H54 (cell line): ENCODE results near the gene PPP1R10.

Experiments used
- DNase-seq: peaks from one replicate; pipeline ENCODE4 v3.0.0; 2011; ENCODE audit warnings: low spot score, mixed read lengths; ENCODE audit not compliant: insufficient read length
- FAIRE-seq: peaks from 3 replicates; lab custom pipeline; 2011; peaks lifted over from hg19 to GRCh38; lab: Jason Lieb, UNC
- POLR2A ChIP-seq: IDR thresholded peaks from 2 replicates; pipeline ENCODE4 v1.6.1; 2011; ENCODE audit warnings: low read depth, mild to moderate bottlenecking, low read length

Gene PPP1R10

GRCh38 chr6:30599625-30600324 lies 17.3 kb downstream of the PPP1R10 start:
- FAIRE-seq (no peak), DNase-seq (no peak)
- no peak for TF ChIP-seq POLR2A

DNA sequence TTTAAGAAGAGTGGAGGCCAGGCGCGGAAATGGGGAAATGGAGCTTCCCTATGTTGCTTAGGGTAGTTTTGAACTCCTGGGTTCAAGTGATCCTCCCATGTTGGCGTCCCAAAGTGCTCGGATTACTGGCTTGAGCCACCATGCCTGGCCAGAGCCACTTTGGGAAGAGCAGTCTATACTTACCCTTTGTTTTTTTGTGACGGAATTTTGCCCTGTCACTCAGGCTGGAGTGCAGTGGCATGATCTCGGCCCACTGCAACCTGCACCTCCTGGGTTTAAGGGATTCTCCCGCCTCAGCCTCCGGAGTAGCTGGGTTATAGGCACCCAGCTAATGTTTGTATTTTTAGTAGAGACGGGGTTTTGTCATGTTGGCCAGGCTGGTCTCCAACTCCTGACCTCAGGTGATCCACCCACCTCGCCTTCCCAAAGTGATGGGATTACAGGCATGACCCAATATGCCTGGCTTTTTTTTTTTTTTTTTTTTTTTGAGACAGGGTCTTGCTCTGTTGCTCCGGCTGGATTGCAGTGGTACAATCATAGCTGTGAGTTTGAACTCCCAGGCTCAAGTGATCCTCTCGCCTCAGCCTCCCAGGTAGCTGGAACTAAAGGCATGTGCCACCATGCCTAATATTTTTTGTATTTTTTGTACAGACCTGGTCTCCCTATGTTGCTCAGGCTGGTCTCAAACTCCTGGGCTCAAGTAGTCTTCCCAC lies 18.0 kb downstream of the PPP1R10 start:
- FAIRE-seq (no peak), DNase-seq (no peak)
- no peak for TF ChIP-seq POLR2A

GRCh38 chr6:30597315-30598144 lies 19.5 kb downstream of the PPP1R10 start:
- FAIRE-seq (peak; percentile 27), DNase-seq (peak; percentile 69)

GRCh38 chr6:30592287-30592686 lies 24.8 kb downstream of the PPP1R10 start:
- FAIRE-seq (no peak), DNase-seq (no peak)
- no peak for TF ChIP-seq POLR2A

- TF ChIP-seq POLR2A: no peak
- DNase-seq (no peak), FAIRE-seq (no peak)
These were observed 26.0 kb downstream of the PPP1R10 start for GRCh38 chr6:30591008-30591407.

DNA sequence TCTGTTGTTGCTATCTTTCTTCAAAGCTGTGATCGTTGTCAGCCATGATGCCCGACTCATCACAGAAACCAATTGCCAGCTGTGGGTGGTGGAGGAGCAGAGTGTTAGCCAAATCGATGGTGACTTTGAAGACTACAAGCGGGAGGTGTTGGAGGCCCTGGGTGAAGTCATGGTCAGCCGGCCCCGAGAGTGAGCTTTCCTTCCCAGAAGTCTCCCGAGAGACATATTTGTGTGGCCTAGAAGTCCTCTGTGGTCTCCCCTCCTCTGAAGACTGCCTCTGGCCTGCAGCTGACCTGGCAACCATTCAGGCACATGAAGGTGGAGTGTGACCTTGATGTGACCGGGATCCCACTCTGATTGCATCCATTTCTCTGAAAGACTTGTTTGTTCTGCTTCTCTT lies 26.5 kb downstream of the PPP1R10 start:
- TF ChIP-seq POLR2A: no peak
- FAIRE-seq: no peak
- DNase-seq: no peak

GRCh38 chr6:30589754-30590358 lies 27.2 kb downstream of the PPP1R10 start:
- FAIRE-seq: no peak
- TF ChIP-seq POLR2A: no peak
- DNase-seq: no peak

DNA sequence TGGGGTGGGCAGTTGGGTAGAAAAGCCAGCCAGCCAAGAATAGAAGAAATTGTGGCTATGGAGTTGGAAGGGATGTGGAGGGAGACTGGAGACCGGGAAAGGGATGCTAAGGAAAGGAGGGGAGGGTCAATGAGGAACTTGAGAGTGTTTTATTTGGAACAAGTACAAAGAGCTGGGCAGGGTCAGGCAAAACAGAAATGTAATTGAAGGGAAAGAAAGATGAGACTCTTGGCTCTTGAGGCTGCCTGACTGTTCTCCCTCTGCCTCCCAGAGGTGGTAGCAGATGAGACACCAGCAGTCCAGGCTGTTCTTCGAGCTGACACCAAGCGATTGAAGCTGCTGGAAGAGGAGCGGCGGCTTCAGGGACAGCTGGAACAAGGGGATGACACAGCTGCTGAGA lies 33.1 kb downstream of the PPP1R10 start:
- DNase-seq (no peak), FAIRE-seq (no peak)
- TF ChIP-seq POLR2A: no peak

DNA sequence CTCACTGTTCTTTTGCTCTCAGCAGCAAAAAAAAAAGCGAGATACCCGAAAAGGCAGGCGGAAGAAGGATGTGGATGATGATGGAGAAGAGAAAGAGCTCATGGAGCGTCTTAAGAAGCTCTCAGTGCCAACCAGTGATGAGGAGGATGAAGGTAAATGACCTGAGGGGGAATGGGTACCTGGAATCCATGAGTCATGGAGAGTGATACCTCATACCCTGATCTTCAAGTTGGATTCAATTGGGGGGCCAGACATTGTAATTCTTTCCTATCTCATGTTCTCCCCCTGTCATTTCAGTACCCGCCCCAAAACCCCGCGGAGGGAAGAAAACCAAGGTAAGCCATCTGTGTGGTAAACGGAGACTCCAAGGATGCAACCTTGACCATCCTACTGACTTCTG lies 39.0 kb downstream of the PPP1R10 start:
- TF ChIP-seq POLR2A: no peak
- no peak for DNase-seq
- FAIRE-seq: no peak

- FAIRE-seq (no peak), DNase-seq (no peak)
- no peak for TF ChIP-seq POLR2A
These were observed 43.9 kb downstream of the PPP1R10 start for GRCh38 chr6:30573113-30573512.

- DNase-seq: no peak
- TF ChIP-seq POLR2A: no peak
- no peak for FAIRE-seq
These were observed 44.9 kb downstream of the PPP1R10 start for GRCh38 chr6:30572148-30572547.

- no peak for DNase-seq
- FAIRE-seq: no peak
- no peak for TF ChIP-seq POLR2A
These were observed 45.3 kb downstream of the PPP1R10 start for GRCh38 chr6:30571762-30572082.

DNA sequence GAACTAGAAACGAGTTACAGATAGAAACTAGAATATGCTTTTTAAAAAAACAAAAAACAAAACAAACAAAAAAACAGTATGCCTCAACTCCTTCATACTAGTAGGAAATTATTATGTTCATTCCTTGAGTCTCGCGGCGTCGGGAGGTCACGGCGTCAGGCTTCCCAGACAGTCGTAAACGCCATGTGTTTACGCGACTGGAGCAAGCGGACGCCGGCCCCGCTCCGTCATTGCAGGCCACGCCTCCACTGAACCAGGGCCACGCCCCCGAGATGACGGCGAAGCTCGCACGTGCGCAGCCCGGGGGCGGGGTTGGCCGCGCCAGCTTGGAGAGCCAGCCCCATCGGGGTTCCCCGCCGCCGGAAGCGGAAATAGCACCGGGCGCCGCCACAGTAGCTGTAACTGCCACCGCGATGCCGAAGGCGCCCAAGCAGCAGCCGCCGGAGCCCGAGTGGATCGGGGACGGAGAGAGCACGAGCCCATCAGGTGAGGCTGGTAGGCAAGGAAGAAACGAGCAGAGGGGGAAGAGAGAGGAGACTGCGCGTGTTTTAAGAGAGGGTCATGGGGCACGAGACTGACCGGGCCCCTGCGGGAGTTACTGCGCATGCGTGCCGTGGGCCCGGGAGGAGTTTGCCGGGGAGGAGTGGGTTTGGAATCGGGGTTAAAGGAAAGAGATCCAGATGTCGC lies 45.8 kb downstream of the PPP1R10 start, which contains the start of gene ABCF1:
Gene ABCF1 (plus strand): TSS at position 368 of the 687 bp plus-strand sequence. CDS start 46 bp downstream, at position 414.
- DNase-seq (peak; percentile 93), FAIRE-seq (no peak)
- TF ChIP-seq POLR2A: peak; percentile 85
